H54 (cell line): ENCODE measurements around the gene SLC35F2.
A peak's percentile ranks its signal among the peaks of the same experiment; 100 is the strongest.

Experiments used
- DNase-seq: peaks from one replicate; pipeline ENCODE4 v3.0.0; 2011; ENCODE audit warnings: low spot score, mixed read lengths; ENCODE audit not compliant: insufficient read length
- FAIRE-seq: peaks from 3 replicates; lab custom pipeline; 2011; peaks lifted over from hg19 to GRCh38; lab: Jason Lieb, UNC
- POLR2A ChIP-seq: IDR thresholded peaks from 2 replicates; pipeline ENCODE4 v1.6.1; 2011; ENCODE audit warnings: low read depth, mild to moderate bottlenecking, low read length

Gene SLC35F2

GRCh38 chr11:107824668-107825369 is 33.8 kb downstream of the SLC35F2 start:
- no peak for TF ChIP-seq POLR2A
- DNase-seq (no peak), FAIRE-seq (no peak)

- FAIRE-seq = no peak
- no peak for DNase-seq
- no peak for TF ChIP-seq POLR2A
Observed at GRCh38 chr11:107821199-107821927, 37.2 kb downstream of the SLC35F2 start.

GRCh38 chr11:107819361-107820014 is 39.1 kb downstream of the SLC35F2 start:
- FAIRE-seq (no peak), DNase-seq (no peak)
- TF ChIP-seq POLR2A = no peak

- FAIRE-seq = no peak
Observed at GRCh38 chr11:107818491-107818890, 40.1 kb downstream of the SLC35F2 start.

GRCh38 chr11:107816028-107816427 is 42.6 kb downstream of the SLC35F2 start:
- DNase-seq = no peak
- TF ChIP-seq POLR2A = no peak
- FAIRE-seq = no peak

More at GRCh38 chr11:107818491-107818890, 40.1 kb downstream of the SLC35F2 start:
- TF ChIP-seq POLR2A = no peak
- DNase-seq = no peak

GRCh38 chr11:107810875-107811274 is 47.7 kb downstream of the SLC35F2 start:
- TF ChIP-seq POLR2A = no peak
- no peak for DNase-seq
- FAIRE-seq = no peak

- no peak for FAIRE-seq
- TF ChIP-seq POLR2A = no peak
- DNase-seq = no peak
Observed at GRCh38 chr11:107808521-107808920, 50.1 kb downstream of the SLC35F2 start.

GRCh38 chr11:107804971-107805370 is 53.6 kb downstream of the SLC35F2 start:
- FAIRE-seq = no peak
- no peak for TF ChIP-seq POLR2A
- no peak for DNase-seq

- TF ChIP-seq POLR2A = no peak
- DNase-seq (no peak), FAIRE-seq (no peak)
Observed at GRCh38 chr11:107804211-107804610, 54.4 kb downstream of the SLC35F2 start.

- no peak for FAIRE-seq
- no peak for TF ChIP-seq POLR2A
- no peak for DNase-seq
Observed at GRCh38 chr11:107801641-107802040, 56.9 kb downstream of the SLC35F2 start.

- peak; percentile 62 for FAIRE-seq
- no peak for TF ChIP-seq POLR2A
- peak; percentile 35 for DNase-seq
Observed at GRCh38 chr11:107799218-107799859, 59.2 kb downstream of the SLC35F2 start.

- TF ChIP-seq POLR2A = no peak
- DNase-seq (no peak), FAIRE-seq (no peak)
Observed at GRCh38 chr11:107792049-107792443, 66.5 kb downstream of the SLC35F2 start.

GRCh38 chr11:107791343-107792048 is 67.1 kb downstream of the SLC35F2 start:
- FAIRE-seq (no peak), DNase-seq (no peak)
- TF ChIP-seq POLR2A = no peak
